Kidney (tissue), 14 donors: ENCODE results near the gene PDGFD. TPM values are rescaled to one million over a fixed set of nuclear protein-coding genes. Genes with fewer than 3 reads are reported as not detected.

ENCODE experiments used
- DNase-seq, 5 donors: peaks; one replicate each; pipeline ENCODE4 v3.0.0-alpha.2; 2013 to 2020
- FAIRE-seq: peaks from 2 replicates; lab custom pipeline; 2012; peaks lifted over from hg19 to GRCh38; lab: Jason Lieb, UNC
- H3K27ac ChIP-seq, 2 donors: one replicate each; pipeline ENCODE4 v1.7.0; 2013; ENCODE audit warnings: low read depth in 2 of 2, low read length in 2 of 2, inconsistent platforms in 1 of 2
- H3K27me3 ChIP-seq: one replicate; pipeline ENCODE4 v1.7.1; 2013; ENCODE audit warnings: low read length, inconsistent platforms; ENCODE audit not compliant: control insufficient read depth, insufficient read depth
- H3K36me3 ChIP-seq, 3 donors: one replicate each; pipeline versions ENCODE4 v1.7.0 to v1.7.1; 2013; ENCODE audit warnings: low read length in 3 of 3, control low read depth in 1 of 3, inconsistent platforms in 1 of 3; ENCODE audit not compliant: insufficient read depth in 3 of 3, control insufficient read depth in 2 of 3
- H3K4me1 ChIP-seq, 3 donors: one replicate each; pipeline versions ENCODE4 v1.7.0 to v1.7.1; 2013; ENCODE audit warnings: low read length in 3 of 3, inconsistent platforms in 1 of 3, low read depth in 1 of 3; ENCODE audit not compliant: control insufficient read depth in 2 of 3, insufficient read depth in 2 of 3
- H3K4me3 ChIP-seq, 3 donors: one replicate each; pipeline versions ENCODE4 v1.7.0 to v1.8.1; 2013; ENCODE audit warnings: low read length in 3 of 3, control low read depth in 1 of 3, inconsistent platforms in 1 of 3
- H3K9ac ChIP-seq, 3 donors: one replicate each; pipeline versions ENCODE4 v1.7.0 to v1.7.1; 2013; ENCODE audit warnings: low read length in 3 of 3, control low read depth in 1 of 3, inconsistent platforms in 1 of 3
- H3K9me3 ChIP-seq, 3 donors: one replicate each; pipeline versions ENCODE4 v1.7.0 to v1.7.1; 2013; ENCODE audit warnings: low read length in 3 of 3, control low read depth in 1 of 3, inconsistent platforms in 1 of 3; ENCODE audit not compliant: control insufficient read depth in 2 of 3, insufficient read depth in 1 of 3
- intact Hi-C: fragments of 100-400 bp; cut with DNase I; formaldehyde crosslinking; loops from one replicate; pipeline ENCODE4 v1.11.1; 2022
- polyA plus RNA-seq: library from polyadenylated mRNA; stranded (reverse); fragments of 350-450 nt; fragmentation: Illumina TruSeq; extraction: RNeasy Lipid Tissue Mini Kit (QIAGEN cat#74804); gene quantifications from one replicate; pipeline ENCODE4 v1.2.3, GENCODE V29; 2014; ENCODE audit warnings: low read depth, low replicate concordance; ENCODE audit not compliant: insufficient read depth
- total RNA-seq: library from RNA; stranded (reverse); fragmentation: NEBNext Ultra II Directional; extraction: Animal tissue kit (Norgen Biotek cat#: 25700); gene quantifications from one replicate; pipeline ENCODE4 v1.2.1, GENCODE V29; 2021
- TF ChIP-seq, protein P1 (sequence below): IDR thresholded peaks from 3 replicates; pipeline ENCODE4 v1.5.1; 2012; ENCODE audit warnings: mild to moderate bottlenecking, moderate library complexity, borderline replicate concordance; ENCODE audit not compliant: insufficient read depth; ENCODE audit errors: extremely low read depth
- donor health status: control.
- donor health status: control.
- donor health status: control.
- donor health status: control.
- donor health status: control.
- donor health status: DM: yes; HTN: yes; CAD: no.
- donor health status: Normal renal cell carcinoma (clear cell type).

PDGFD gene
- total and polyA plus RNA-seq, 2 donors from 2014 or later: 5.3 to 12.2 TPM

DNA sequence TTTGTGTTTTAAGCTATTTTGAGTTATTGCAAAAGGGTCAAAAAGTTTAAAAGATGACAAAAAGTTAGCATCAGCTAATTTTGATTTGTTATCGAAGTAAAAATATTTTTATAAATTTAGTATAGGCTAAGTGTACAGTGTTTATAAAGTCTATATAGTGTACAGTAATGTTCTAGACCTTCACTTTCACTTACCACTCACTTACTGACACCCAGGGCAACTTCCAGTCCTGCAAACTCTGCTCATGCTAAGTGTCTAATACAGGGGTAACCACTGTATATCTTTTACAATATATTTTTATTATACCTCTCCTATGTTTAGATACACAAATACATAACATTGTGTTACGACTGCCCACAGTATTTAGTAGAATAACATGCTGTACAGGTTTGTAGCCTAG is 59.7 kb downstream of the PDGFD start:
- no peak for FAIRE-seq

DNA sequence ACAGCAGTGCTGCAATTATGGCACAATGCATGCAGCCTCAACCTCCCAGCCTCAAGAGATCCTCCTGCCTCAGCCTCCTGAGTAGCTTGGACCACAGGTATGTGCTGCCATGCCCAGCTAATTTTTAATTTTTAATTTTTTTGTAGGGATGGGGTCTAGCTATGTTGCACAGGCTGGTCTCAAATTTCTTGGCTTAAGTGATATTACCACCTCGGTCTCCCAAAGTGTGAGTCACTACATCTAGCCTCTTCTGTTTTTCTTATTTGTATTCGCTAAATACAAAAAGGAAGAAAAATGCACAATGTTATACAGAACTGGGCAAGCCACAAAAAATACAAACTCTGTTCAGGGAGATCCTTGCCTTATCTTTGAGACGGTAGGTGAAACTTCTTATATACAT is 65.4 kb downstream of the PDGFD start:
- no peak overlapping the region for H3K9ac ChIP-seq
- DNase-seq: no peak
- no peaks in the 10 kb centered on the region for H3K4me1 ChIP-seq
- FAIRE-seq: no peak
- intact Hi-C loops: no loop called here
- H3K9me3 ChIP-seq: no peaks in the 10 kb centered on the region
- no peak overlapping the region for H3K4me3 ChIP-seq
- TF ChIP-seq, protein P1, sequence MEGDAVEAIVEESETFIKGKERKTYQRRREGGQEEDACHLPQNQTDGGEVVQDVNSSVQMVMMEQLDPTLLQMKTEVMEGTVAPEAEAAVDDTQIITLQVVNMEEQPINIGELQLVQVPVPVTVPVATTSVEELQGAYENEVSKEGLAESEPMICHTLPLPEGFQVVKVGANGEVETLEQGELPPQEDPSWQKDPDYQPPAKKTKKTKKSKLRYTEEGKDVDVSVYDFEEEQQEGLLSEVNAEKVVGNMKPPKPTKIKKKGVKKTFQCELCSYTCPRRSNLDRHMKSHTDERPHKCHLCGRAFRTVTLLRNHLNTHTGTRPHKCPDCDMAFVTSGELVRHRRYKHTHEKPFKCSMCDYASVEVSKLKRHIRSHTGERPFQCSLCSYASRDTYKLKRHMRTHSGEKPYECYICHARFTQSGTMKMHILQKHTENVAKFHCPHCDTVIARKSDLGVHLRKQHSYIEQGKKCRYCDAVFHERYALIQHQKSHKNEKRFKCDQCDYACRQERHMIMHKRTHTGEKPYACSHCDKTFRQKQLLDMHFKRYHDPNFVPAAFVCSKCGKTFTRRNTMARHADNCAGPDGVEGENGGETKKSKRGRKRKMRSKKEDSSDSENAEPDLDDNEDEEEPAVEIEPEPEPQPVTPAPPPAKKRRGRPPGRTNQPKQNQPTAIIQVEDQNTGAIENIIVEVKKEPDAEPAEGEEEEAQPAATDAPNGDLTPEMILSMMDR: no peak
- H3K36me3 ChIP-seq: no peaks in the 10 kb centered on the region
- H3K27ac ChIP-seq: no peak overlapping the region
- no peaks in the 10 kb centered on the region for H3K27me3 ChIP-seq

More for the DNA sequence above, 59.7 kb downstream of the PDGFD start:
- Histone ChIP-seq H3K4me3 (no peak overlapping the region), H3K4me1 (no peaks in the 10 kb centered on the region), H3K27ac (no peak overlapping the region), H3K36me3 (no peaks in the 10 kb centered on the region), H3K9ac (no peak overlapping the region), H3K27me3 (no peaks in the 10 kb centered on the region), H3K9me3 (no peaks in the 10 kb centered on the region)
- TF ChIP-seq, protein P1: no peak
- intact Hi-C loops: no loop called here
- DNase-seq: no peak

DNA sequence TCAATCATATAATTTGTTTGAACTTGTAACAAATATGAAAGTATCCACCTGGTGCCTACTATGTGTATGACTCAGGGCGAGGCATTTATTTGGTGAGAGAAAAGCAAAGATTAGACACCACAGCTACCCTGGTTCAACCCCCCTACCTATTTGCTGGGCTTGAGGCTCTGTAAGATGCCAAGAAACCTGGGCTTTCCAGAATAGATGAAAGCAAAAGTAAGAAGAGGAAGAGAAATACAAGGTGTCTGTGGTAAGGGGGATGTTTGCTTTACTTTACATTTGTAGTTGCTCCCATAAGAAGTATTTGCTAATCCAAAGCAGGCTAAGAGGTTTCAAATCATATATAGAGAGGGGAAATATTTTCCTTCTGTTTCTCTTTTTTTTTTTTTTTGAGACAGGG is 65.8 kb downstream of the PDGFD start:
- DNase-seq (no peak), FAIRE-seq (no peak)
- TF ChIP-seq, protein P1: no peak
- H3K27ac ChIP-seq: no peak overlapping the region
- H3K9me3 ChIP-seq: no peaks in the 10 kb centered on the region
- H3K4me1 ChIP-seq: no peaks in the 10 kb centered on the region
- H3K36me3 ChIP-seq: no peaks in the 10 kb centered on the region
- intact Hi-C loops: no loop called here
- no peak overlapping the region for H3K9ac ChIP-seq
- H3K4me3 ChIP-seq: no peak overlapping the region
- H3K27me3 ChIP-seq: no peaks in the 10 kb centered on the region

DNA sequence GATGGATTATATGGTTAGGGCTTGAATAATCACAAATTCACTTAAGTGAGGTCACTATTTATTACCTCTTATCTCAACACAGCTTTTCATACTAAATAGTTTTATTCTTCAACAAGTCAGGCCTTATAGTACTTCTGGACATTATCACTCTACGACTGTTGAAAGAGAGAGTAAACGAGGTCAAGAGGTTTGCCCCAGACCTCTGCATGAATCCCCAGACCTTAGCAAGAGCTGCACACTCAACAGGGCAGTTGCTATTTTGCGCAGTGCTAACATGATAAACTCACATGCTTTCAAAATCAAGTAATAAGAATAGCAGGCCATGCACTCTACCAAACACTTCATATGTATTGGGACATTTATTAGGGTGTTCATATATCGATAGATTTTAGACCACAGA is 67.0 kb downstream of the PDGFD start:
- no peaks in the 10 kb centered on the region for H3K36me3 ChIP-seq
- H3K4me3 ChIP-seq: no peak overlapping the region
- intact Hi-C loops: no loop called here
- DNase-seq: no peak
- H3K9ac ChIP-seq: no peak overlapping the region
- no peak overlapping the region for H3K27ac ChIP-seq
- no peaks in the 10 kb centered on the region for H3K27me3 ChIP-seq
- no peaks in the 10 kb centered on the region for H3K9me3 ChIP-seq
- no peaks in the 10 kb centered on the region for H3K4me1 ChIP-seq
- FAIRE-seq: no peak
- TF ChIP-seq, protein P1: no peak
